ENCODE measurements around the gene ACOXL.

The ACOXL gene

DNA sequence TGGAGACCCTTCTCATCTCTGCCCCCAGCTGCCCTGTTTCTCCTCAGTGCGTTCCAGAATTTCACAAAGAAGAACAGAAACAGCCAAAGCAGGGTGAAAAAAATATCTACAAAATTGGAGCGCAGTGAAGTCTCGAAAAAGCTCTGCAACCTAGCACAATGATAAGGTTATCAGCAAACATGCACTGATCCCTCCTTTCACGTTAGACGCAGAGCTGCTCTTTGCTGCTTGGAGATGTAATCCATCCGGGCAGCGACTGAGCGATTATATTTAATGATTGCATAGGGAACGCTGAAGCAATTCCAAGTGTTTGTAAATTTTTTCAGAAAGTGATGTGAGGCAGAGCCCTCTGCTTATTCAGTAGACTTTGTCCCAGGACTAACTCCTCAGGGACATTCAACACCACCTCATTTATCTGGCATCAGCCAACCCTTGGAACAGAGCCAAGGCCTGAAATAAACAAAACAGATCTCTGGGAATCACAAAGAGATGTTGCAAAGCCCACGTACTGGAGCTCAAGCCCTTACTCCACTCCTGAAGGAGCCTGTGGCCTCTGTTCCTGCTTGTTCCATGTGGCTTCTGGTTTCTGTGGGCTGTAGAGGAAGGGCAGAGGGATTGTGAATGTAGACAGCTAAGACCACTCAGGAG lies 215.8 kb downstream of the ACOXL start (continued):
- TF ChIP-seq, protein P1, sequence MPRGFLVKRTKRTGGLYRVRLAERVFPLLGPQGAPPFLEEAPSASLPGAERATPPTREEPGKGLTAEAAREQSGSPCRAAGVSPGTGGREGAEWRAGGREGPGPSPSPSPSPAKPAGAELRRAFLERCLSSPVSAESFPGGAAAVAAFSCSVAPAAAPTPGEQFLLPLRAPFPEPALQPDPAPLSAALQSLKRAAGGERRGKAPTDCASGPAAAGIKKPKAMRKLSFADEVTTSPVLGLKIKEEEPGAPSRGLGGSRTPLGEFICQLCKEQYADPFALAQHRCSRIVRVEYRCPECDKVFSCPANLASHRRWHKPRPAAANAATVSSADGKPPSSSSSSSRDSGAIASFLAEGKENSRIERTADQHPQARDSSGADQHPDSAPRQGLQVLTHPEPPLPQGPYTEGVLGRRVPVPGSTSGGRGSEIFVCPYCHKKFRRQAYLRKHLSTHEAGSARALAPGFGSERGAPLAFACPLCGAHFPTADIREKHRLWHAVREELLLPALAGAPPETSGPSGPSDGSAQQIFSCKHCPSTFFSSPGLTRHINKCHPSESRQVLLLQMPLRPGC (tag by site-specific recombination; IDR thresholded peaks at IDR 0.05) = no peak
- TF ChIP-seq, protein P2, sequence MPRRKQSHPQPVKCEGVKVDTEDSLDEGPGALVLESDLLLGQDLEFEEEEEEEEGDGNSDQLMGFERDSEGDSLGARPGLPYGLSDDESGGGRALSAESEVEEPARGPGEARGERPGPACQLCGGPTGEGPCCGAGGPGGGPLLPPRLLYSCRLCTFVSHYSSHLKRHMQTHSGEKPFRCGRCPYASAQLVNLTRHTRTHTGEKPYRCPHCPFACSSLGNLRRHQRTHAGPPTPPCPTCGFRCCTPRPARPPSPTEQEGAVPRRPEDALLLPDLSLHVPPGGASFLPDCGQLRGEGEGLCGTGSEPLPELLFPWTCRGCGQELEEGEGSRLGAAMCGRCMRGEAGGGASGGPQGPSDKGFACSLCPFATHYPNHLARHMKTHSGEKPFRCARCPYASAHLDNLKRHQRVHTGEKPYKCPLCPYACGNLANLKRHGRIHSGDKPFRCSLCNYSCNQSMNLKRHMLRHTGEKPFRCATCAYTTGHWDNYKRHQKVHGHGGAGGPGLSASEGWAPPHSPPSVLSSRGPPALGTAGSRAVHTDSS (tag by site-specific recombination; IDR thresholded peaks at IDR 0.05) = no peak
- TF ChIP-seq ZNF132 (tag by site-specific recombination; IDR thresholded peaks at IDR 0.05; ENCODE audit: borderline replicate concordance) = no peak
- TF ChIP-seq ZNF23 (tag by site-specific recombination; IDR thresholded peaks at IDR 0.05; ENCODE audit: borderline replicate concordance) = no peak
- no peak for TF ChIP-seq ZNF473 (tag by site-specific recombination; IDR thresholded peaks at IDR 0.05)
- no peak for TF ChIP-seq EGR2 (tag by site-specific recombination; IDR thresholded peaks at IDR 0.05; ENCODE audit: low read depth)
- no peak for TF ChIP-seq SETDB1 (IDR thresholded peaks at IDR 0.05; ENCODE audit: insufficient read length, low read length)
- TF ChIP-seq SALL2 (tag by site-specific recombination; IDR thresholded peaks at IDR 0.05; ENCODE audit: borderline replicate concordance) = no peak
- no peak for TF ChIP-seq ZSCAN16 (tag by site-specific recombination; IDR thresholded peaks at IDR 0.05)
- no peak for TF ChIP-seq ZNF658 (tag by site-specific recombination; IDR thresholded peaks at IDR 0.05)
- TF ChIP-seq ZXDB (tag by site-specific recombination; IDR thresholded peaks at IDR 0.05) = no peak
- TF ChIP-seq, protein P3, sequence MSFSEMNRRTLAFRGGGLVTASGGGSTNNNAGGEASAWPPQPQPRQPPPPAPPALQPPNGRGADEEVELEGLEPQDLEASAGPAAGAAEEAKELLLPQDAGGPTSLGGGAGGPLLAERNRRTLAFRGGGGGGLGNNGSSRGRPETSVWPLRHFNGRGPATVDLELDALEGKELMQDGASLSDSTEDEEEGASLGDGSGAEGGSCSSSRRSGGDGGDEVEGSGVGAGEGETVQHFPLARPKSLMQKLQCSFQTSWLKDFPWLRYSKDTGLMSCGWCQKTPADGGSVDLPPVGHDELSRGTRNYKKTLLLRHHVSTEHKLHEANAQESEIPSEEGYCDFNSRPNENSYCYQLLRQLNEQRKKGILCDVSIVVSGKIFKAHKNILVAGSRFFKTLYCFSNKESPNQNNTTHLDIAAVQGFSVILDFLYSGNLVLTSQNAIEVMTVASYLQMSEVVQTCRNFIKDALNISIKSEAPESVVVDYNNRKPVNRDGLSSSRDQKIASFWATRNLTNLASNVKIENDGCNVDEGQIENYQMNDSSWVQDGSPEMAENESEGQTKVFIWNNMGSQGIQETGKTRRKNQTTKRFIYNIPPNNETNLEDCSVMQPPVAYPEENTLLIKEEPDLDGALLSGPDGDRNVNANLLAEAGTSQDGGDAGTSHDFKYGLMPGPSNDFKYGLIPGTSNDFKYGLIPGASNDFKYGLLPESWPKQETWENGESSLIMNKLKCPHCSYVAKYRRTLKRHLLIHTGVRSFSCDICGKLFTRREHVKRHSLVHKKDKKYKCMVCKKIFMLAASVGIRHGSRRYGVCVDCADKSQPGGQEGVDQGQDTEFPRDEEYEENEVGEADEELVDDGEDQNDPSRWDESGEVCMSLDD (tag by site-specific recombination; IDR thresholded peaks at IDR 0.05) = no peak
- no peak for TF ChIP-seq ZNF354C (tag by site-specific recombination; IDR thresholded peaks at IDR 0.05; ENCODE audit: borderline replicate concordance, low read depth)
- TF ChIP-seq ZNF654 (tag by site-specific recombination; IDR thresholded peaks at IDR 0.05; ENCODE audit: low read depth) = no peak
- peak; percentile 62 for TF ChIP-seq ZBTB48 (tag by site-specific recombination; IDR thresholded peaks at IDR 0.05)
- TF ChIP-seq ZNF394 (tag by site-specific recombination; IDR thresholded peaks at IDR 0.05; ENCODE audit: borderline replicate concordance) = no peak
- TF ChIP-seq ZNF747 (tag by site-specific recombination; IDR thresholded peaks at IDR 0.05) = no peak
- no peak for TF ChIP-seq ZNF350 (tag by site-specific recombination; IDR thresholded peaks at IDR 0.05)
- TF ChIP-seq ZNF501 (tag by site-specific recombination; IDR thresholded peaks at IDR 0.05) = no peak
- TF ChIP-seq ZNF660 (tag by site-specific recombination; IDR thresholded peaks at IDR 0.05) = 0 out of 2 replicates have a peak, but pooled peaks have one; percentile 25
- no peak for TF ChIP-seq TCF7L2 (IDR thresholded peaks at IDR 0.05; ENCODE audit: borderline replicate concordance, low read depth, low read length)
- peak; percentile 14; the same call in 1 of the 2 replicates for TF ChIP-seq FEZF1 (tag by site-specific recombination; IDR thresholded peaks at IDR 0.05)
- no peak for TF ChIP-seq ZNF785 (tag by site-specific recombination; IDR thresholded peaks at IDR 0.05)
- TF ChIP-seq SP7 (tag by site-specific recombination; IDR thresholded peaks at IDR 0.05) = no peak
- no peak for TF ChIP-seq ZNF248 (tag by site-specific recombination; IDR thresholded peaks at IDR 0.05)
- no peak for TF ChIP-seq SP3 (tag by site-specific recombination; IDR thresholded peaks at IDR 0.05)
- no peak for TF ChIP-seq ZFP69B (tag by site-specific recombination; IDR thresholded peaks at IDR 0.05)
- peak; percentile 48; the same call in 1 of the 2 replicates for TF ChIP-seq TRIM28 (IDR thresholded peaks at IDR 0.05; ENCODE audit: borderline replicate concordance, low read length)
- TF ChIP-seq YY2 (tag by site-specific recombination; IDR thresholded peaks at IDR 0.05) = no peak
- no peak for TF ChIP-seq SP2 (tag by site-specific recombination; IDR thresholded peaks at IDR 0.05)
- no peak for TF ChIP-seq HOXC10 (CRISPR knock-in tag; IDR thresholded peaks at IDR 0.05)
- TF ChIP-seq ZNF621 (tag by site-specific recombination; IDR thresholded peaks at IDR 0.05) = no peak
- TF ChIP-seq, protein P4, sequence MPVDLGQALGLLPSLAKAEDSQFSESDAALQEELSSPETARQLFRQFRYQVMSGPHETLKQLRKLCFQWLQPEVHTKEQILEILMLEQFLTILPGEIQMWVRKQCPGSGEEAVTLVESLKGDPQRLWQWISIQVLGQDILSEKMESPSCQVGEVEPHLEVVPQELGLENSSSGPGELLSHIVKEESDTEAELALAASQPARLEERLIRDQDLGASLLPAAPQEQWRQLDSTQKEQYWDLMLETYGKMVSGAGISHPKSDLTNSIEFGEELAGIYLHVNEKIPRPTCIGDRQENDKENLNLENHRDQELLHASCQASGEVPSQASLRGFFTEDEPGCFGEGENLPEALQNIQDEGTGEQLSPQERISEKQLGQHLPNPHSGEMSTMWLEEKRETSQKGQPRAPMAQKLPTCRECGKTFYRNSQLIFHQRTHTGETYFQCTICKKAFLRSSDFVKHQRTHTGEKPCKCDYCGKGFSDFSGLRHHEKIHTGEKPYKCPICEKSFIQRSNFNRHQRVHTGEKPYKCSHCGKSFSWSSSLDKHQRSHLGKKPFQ (tag by site-specific recombination; IDR thresholded peaks at IDR 0.05) = no peak
- TF ChIP-seq ZNF146 (tag by site-specific recombination; IDR thresholded peaks at IDR 0.05) = no peak
- no peak for TF ChIP-seq ZNF157 (tag by site-specific recombination; IDR thresholded peaks at IDR 0.05)
- peak; percentile 55; the same call in 1 of the 2 replicates for TF ChIP-seq ZBTB17 (tag by site-specific recombination; IDR thresholded peaks at IDR 0.05)

Data from HEK293 (cell line).